Right kidney (tissue), 1 donor: ENCODE data around the gene PNMA8A.

ENCODE experiments used
- DNase-seq: peaks from one replicate; pipeline ENCODE4 v3.0.0-alpha.2; 2016

The PNMA8A gene

DNA sequence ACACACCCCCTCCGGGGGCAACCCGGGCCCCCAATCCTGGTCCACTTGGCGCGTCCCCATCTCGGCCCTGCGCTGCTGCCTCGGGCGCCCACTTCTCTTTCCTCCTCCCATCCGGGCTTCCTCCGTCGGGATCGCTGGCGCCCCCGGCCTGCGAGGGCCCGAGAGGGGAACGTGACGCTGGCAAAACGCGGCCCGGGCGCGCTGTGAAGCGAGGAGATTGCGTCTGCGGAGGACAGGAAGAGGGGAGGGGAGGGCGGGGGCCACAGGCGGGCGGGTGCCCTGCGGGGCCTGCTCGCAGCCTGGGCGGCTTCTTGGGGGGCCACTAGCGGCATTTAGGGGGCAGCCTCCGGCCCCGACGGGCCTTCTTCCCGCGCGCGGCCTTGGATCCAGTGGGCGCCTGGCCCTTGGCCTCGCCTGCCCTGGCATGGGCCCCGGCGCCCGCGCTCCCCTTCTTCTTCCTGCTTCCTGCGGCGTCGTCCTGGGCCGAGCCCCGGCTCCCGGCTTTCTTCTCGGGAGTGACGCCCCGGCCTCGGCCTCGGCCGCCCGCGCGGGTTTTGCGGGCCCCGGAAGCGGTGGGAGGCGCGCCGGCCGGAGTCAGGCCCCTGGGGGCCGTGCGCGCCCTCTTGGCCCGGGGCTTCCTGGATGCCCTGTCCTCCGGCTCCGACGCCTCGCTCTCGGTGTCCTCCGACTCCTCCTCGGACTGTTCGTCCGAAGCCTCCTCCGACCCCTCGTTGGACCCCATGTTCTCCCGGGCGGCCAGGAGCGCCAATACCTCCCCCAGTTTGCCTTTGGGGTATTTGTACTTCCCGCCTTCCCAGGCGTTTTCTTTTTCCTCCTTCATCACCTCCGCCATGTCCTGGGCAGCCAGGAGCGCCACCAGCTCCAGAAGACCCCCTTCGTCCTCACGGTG, 22.1 kb upstream of the PNMA8A start:
- DNase-seq, result peak; percentile 77

DNA sequence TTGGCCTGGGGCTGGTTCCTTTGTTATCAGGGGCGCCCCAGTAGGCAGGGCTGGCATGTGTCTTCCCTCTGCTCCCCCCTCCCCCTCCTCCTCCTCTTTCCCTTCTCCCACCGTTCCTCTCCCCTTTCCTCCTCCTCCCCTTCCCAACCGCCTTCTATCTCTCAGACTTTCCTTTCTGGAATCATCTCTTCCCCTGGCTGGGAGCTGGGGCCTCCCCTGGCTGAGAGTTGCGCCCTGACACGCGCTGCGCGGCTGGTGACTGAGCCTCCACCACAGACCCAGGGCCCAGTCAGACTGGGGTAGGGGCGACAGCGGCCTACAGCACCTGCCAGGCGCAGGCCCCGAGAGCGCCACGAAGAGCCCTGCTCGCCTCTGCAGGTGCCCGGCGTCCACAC, 21.5 kb upstream of the PNMA8A start:
- no peak for DNase-seq

DNA sequence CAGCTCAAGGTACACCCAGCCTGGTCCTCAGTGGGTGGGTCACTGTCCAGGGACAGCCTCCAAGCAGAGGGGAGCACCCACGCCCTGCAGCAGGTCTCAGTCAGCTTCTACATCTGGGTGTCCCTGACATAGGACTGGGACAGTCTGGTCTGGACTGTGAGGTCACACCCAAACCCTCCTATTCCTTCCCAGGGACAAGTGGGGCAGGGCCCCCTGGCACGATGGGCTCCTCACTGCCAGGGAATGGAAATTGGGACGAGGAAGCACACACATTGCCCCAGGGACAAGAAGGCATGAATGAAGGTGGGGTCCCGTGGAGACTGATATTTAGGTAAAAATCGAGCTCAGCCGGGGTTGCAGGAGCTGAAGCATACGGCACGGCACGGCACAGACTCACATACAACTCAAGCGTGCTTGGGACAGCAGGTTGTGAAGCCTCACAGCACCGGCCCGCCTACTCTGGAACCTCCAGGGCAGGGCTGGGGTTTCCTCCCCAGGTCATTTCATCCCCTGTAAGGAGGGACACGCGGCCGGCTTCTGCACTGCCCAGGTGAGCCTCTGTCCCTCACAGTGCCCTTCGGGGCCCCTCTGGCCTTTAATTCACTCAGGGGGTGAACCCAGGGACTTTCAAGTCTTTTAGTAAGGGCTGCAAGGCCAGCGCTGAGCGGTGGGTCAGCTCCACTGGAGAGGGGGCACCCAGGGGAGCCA, 20.8 kb upstream of the PNMA8A start:
- no peak for DNase-seq

DNA sequence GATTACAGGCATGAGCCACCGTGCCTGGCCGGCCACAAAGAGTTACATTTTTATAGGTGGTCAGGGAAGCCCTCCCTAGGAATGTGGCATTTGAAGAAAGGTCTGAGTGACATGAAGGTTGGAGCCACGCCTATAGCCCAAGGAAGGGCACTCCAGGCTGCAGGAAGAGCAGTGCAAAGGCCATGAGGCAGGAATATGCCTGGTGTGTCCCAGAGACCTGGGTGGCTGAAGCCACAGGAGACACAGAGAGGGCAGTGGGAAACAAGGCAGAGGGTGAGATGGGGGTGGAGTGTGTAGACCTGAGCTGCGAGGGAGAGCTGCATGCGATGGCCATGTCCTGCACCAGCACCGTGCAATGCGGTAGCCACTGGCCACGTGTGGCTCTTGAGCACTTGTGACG, 19.4 kb upstream of the PNMA8A start:
- DNase-seq, result no peak

DNA sequence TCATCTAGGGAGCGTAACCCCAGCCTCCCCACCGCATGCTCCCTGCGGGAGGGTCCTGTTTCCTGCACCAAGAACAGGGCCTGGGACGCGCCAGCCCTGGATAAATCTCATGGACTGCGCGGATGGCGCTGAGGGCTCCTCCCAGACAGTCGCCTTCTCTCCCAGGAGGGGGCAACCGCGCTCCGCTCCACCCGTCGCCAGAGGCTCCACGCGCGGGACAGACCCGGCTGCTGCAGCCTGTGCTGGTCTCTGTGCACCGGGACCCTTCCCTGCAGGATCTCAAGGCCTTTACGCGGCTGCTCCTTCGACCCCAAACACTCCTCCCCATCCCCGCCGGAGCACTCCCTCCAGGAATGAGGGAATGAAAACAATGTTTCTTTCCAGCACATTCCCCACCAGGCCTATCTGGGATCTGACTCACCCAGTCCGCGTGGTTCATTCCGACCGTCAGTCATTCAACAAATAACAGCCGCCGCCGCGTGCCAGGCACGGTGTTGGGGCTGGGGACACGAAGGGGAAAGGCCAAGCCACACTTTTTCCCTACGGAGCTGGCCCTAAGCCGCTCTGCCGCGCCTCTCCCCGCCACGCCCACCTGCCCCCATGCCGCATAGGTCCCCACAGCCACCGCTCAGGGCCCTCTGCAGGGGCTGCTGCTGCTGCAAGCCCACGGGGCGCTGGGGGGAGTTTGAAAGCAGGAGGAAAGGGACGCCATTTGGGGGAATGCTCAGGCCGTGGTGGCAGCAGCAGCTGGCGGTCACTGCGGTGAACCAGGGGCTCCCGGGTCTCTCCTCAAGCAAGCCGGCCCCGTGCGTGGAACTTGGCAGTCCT, 18.3 kb upstream of the PNMA8A start:
- DNase-seq, result peak; percentile 69

DNA sequence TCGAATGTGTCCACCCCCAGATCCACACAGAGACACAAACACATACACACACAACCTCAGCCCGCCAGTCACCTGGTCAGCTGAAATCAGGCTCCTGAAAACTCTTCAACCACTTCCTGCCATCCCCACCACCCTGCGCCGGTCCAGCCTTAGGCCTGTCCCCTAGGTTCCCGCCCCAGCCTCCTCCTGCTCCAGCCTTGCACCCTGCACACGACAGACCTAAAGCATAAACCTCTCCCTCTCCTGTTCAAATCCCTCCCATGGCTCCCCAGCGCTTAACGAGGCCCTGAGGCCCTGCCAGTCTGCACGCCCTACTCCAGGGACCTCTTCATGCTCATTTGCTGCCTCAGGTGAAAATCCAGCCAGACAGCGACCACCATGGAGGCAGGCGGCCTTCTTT, 17.2 kb upstream of the PNMA8A start:
- DNase-seq, result no peak

DNA sequence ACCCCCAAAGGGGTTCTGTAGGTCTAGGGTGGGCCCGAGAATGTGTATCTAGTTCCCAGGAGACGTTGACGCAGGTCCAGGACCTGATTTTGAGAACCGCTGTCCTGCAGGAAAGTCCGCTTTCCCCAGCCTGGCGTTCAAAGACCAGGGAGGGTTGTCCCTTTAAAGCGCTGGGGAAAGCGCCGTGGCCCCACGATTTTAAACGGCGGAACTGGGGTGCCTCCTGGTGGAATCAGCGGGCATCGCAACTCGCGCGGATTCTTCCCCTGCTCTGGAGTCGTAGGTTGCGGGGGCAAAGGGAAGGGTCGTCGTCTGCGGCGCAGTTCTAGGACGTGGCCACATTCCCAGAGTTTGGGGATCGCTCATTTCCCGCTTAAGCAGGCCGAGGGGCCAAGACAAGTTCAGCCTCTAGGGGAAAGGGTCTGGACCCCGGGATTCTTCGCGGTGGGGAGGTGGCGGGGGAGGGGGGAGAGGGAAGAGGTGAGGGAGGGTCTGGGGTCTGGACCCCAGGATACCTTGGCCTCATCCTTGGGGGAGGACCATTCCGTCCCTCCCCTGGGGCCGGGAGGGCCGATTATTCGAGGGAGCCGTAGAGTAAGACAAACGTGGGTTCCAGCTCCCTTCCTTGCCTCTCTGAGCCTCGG, 16.6 kb upstream of the PNMA8A start:
- peak; percentile 75 for DNase-seq

DNA sequence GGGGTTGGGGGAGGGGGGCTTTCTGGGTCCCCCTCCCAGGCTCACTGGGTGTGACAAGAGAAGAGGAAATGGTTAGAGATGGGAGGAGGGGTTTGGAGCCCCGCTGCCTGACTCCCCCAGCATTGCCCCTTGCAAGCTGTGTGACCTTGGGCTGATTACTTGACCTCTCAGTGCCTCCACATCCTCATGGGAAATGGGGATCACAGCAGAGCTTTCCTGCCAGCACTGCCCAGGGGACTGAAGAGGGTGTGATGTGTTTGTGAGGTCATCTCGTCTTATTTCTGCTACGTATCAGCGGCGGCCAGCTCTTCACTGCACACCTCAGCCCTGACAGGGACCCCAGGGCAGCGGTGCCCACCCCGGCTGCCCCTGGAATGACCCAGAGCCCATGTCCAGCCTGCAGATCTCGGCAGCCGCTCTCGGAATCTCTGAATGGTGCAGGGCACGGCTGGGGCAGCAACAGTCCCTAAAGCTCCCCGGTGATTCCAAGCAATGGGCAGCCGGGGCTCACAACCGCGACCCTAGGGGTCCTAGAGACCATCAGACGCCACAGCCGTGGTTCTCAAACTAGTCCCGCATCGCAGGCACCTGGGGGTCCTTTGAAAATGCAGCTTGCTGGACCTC, 15.9 kb upstream of the PNMA8A start:
- DNase-seq, result no peak

DNA sequence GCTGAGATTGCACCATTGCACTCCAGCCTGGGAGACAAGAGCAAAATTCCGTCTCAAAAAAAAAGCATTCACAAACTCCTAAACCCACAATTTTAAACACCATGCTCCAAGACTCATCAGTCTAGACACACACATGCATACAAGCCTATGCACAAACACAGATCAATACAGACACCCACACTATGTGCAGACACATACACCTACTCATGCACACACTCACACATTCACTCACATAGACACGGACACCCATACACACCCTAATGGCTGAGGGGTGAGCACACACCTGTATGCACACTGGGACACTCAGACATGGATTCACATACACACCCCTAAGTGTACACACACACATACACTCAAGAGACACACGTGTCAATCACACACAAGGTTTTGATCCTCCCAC, 15.0 kb upstream of the PNMA8A start:
- no peak for DNase-seq

DNA sequence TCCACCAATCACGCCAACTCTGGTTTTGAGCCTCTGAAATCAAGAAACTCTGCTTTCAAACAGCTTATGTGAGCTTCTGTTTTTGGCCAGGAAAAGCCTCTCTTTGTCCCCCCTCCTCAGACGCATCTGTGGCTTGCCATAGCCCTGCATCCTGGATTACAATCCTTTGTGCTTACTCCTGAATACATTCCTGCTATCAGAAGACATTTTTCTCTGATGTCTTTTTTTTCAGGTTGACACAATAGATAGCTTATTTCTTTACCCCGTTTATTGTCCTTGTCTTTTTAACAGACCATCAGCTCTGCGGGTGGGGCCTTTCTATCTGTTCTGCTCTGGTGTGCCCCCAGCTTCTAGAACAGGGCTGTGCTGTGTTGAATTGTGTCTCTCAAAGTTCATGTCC, 13.3 kb upstream of the PNMA8A start:
- DNase-seq, result no peak

DNA sequence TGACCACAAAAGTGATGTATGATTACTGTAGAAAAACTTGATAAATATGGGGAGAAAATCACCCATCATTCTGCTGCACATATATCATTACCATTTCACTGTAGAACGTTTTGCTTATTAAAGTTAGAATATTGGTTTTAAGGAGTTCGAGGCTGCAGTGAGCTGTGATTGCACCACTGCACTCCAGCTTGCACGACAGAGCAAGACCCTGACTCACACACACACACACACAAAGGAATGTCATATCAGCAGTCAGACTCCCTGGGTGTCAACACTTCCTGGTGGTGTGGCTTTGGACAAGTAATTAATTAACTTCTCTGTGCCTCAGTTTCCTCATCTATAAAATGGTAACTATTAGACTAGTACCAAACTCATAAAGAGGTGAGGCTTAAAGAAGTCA, 11.3 kb upstream of the PNMA8A start:
- no peak for DNase-seq

DNA sequence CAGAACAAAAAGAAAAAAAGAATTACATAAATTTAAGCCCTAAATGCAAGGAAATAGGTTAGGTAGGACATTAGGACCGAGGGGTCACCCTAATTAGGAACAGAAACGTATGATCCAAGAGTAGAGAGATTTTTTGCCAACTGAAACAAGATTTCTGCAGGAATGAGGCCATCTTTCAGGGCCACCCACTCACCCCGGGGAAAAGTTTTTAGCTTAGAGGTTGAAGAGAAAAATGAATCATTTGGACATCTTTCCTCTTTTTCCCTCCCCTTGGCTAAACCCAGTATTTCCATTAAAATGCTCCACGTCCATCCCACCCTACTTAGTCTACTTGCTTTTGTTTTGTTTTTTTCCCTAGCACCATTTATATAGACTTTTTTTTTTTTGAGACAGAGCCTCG, 10.6 kb upstream of the PNMA8A start:
- DNase-seq, result no peak

DNA sequence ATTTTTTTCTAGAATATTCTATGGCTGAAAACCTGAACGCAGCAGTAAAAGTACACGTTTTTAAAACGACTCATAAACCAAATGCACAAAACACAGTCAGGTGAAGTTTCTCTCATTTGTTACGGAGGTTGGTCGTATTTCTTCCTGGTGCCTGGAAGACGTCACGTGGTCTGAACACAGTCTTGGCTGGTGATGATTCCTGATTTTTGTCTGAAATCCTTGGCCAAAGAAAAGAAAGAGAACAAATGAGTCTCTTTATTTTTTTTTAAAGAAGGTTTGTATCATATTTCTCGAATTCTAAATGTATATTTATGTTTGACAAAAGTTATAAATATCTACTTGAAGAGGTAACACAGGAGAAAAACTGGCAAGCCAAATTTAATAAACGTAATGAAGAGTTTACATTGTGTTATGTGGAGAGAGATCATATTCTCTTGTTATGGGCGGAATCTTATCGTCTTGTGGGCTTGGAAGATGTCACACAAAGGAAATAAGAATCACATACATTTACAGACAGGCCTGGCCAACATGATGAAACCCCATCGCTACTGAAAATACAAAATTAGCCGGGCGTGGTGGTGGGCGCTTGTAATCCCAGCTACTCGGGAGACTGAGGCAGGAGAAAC, 10.0 kb upstream of the PNMA8A start:
- peak; percentile 42 for DNase-seq

DNA sequence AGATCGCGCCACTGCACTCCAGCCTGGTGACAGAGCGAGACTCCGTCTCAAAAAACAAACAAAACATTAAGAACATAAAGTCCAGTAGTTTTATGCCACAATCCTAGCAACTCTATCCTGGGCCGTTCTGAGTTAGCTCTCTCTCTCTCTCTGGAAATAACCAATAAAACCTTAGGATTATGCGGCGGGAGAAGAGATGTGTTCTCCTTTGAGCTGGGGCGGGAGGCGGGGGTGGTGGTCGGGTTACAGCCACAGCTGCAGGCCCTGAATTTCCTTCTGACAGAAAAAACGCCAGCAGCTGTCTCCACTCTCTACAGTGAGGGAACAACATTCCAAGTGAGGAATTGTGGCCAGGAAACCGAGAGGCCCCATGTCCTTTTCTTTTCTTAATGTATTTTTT, 9.1 kb upstream of the PNMA8A start:
- no peak for DNase-seq

DNA sequence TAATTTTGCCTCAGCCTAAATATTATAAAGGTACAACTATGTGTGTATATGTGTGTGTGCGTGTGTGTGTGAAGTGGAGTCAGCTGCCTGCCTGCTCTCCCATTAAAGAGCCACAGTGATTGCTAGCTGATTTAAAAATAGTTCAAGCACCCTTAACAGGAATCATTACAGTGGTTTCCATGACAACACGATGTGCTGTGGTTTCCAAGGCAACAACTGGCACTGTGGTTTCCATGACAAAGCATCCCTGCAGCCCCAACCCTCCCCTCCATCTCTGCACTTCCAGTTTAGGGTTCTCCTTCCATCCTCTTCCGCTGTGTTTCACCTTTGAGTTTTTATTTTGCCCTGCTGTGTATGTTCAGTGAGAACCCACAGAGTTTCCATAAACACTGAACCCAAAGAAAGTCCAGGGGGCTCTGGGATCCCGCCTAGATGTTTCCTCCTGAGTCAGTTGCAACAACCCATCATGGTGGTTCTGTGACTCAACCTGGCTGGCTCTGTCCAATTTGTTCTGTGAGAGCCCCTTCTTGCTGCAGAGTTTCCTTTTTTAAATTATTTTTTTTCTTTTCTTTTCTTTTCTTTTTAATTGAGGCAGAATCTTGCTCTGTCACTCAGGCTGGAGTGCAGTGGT, 7.1 kb upstream of the PNMA8A start:
- no peak for DNase-seq

DNA sequence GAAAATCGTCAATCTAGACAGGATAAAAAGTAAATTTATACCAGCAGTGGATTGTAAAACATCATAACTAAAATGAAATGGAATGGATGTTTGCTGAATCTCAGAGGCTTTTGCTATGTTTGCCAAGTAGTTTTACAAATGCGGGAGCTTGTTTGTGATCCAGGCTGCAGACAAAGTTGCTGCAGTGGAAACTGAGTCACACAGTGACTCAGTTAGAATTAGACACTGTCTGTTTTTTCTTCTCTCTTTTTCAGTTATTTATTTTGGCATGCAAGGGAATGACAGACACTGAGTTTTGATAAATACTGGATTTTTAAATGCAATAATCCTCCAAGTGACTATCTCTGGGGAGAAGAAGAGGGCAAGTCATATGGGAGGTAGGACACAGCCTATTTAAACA, 4.6 kb upstream of the PNMA8A start:
- DNase-seq, result no peak

DNA sequence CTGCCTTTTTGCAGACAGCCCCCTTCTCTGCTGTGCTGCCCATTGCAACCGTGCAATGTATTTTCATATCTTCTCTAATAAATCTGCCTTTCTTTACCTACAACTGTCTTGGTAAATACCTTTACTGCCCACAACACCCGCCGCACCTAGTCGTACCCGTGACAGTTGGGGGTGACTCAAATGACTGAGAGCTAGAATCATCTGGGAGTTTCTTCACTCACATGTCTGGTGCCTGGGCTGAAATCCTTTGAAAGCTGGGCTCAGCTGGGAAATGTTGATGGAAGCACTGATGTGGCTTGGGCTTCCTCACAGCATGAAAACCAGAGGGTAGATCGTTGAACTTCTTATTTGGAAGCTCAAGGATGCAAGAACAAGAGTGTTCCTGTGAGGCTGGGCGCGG, 2.8 kb upstream of the PNMA8A start:
- no peak for DNase-seq

DNA sequence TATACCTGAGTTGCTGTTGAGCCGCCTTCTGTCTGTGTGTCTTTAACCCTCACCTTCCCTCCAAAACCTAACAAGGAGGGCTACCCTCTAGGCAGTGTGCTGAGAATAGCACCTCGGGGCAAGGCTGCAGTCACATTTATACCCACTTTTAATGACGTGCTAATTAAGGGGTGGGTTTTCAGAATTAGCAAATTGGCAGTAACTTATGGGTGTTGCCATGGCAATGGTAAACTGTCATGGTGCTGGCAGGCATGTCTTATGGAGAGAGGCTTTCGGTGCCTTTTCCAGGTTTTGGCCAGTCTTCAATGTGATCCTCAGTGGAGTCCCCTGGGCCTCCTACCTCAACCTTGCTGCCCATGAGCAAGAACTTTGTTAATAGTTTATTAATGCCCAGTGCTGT, 1.2 kb upstream of the PNMA8A start:
- DNase-seq, result no peak

DNA sequence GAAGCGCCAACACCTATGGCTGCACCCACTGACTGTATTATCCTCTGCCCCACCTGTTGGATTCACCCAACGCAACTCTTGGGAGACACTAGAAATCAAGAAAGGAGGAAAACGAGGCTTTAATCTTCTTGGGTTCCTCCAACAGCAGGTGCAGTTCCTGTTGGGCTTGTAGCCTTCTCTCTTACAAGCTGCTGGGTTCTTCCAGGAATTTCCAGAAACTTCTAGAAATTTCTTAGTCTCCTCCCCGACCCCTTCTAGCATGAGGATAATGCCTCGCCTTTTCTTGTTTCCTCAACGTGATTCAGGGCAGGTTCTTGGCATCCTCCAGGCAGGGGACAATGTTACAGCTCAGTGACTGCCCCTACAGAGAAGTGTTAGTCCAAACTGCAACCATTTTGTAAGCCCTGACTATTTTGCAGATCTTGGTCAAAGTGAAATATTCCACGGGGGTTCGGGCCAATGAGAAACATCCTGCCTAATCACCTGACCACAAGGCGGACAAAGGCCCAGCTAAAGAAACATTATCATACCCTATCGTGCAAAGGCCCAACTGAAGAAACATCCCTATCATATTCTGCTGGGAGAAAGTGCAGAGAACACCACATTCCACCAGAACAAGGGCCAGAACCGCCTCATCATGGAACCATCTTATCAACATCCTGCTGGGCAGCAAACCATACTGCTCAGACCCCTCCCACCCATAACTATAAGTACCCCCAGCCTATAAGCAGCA, 614 bp upstream of the PNMA8A start:
- no peak for DNase-seq

DNA sequence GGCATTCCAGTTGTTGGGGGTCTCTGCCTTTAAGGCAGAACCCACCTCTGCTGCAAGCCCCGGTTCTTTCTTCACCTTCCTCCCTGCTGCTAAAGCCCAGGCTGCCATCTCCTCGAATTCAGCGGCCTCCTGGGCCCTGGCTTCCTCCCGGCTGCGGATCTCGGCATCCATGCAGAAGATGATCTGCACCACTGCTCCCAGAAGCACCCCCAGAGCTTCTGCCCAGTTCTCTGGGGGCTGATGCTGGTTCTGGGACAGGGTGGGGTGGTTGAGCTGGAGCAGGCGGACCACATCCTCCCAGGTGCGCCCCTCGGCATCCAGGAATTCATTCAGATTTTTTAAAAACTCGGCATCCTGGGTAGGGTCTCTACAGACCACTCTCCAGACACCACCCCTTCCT, 987 bp downstream of the PNMA8A start:
- DNase-seq, result no peak
